ENCODE results near the gene KCNJ5.

- no peak for TF ChIP-seq POLR2A (IDR thresholded peaks at IDR 0.05)
- no peak for TF ChIP-seq CTCF (IDR thresholded peaks at IDR 0.05)
These were observed 28.1 kb downstream of the KCNJ5 start for GRCh38 chr11:128919216-128919615.

Data from uterus (tissue), 2 donors.